ENCODE results near the gene RNF6.
"Not testable (repeated sequence)": the region's sequence is repeated elsewhere in the genome, so short reads cannot be mapped to it uniquely, and the experiment has no call there.

The RNF6 gene

DNA sequence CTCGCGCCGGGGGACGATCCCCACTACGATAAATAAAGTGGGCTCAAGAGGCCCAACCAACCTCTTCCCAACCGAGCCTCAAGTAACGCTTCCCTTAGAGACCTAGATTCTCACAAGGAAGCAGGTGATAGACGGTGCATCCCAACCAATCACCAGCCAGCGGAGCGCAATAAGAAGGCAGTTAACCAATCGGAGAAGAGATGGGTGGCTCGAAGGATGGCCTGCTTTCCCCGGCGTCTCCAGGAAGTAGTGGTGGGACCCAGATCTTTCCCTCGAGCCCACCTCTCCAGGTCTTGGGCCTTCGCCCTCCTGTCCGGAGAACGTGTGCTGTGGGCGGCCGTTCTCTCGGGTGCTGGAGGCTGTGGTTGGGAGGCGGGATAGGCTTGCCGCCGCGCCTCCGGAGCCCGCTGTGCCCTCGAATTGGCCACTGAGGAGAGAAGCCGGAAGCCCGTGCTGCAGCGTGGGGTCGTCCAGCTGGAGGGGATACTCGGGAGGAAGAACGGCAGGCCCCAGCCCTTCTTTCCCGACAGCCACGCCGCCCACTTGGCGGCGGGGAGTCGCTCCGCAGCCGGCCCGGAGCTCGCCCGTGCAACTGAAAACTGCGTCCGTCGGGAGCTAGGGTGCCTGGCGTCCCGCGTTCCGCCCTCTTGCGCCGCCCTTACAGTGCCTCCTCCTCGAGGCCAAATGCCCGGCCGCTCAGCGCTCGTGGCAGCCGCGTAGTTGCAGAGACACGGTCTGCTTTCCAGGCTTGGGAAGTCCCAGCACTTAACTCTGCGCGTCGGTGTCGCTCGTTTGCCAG, at the start of gene RNF6:
Gene RNF6 (minus strand): TSS at position 594 of the 799 bp plus-strand sequence. CDS start 2,665 bp downstream, outside the sequence.
- peak; percentile 92 for DNase-seq

DNA sequence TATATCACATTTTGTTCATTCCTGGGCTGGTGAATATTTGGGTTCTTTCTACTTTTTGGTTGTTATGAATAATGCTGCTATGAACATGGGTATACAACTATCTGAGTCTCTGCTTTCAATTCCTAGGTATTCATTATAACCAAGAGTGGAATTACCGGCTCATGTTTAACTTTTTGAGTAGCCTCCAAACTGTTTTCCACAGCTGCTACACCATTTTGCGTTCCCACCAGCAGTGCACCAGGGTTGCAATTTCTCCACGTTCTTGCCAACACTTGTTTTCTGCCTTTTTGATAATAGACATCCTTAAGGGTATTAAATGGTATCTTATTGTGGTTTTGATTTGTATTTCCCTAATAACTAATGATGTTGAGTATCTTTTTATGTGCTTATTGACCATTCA, 48.6 kb upstream of the RNF6 start:
- DNase-seq: no peak

DNA sequence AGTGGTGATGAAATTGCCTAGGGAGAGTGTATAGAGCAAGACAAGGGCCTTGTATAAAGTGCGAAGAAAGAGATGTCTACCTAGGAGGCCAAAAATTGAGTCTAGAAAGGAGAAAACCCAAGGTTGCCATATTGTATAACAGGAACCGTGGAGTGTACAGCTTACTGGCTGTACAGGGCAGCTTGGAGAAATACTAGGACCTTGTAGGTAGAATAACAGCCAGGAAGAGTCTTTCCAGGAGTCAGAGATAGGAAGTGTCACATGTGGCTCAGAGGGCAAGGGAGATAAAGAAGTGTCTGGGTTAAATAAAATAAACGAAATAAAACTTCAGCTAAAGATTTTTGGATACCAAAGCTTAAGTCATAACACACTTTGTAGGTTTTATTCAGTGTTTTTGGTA, 44.2 kb upstream of the RNF6 start:
- DNase-seq: no peak

DNA sequence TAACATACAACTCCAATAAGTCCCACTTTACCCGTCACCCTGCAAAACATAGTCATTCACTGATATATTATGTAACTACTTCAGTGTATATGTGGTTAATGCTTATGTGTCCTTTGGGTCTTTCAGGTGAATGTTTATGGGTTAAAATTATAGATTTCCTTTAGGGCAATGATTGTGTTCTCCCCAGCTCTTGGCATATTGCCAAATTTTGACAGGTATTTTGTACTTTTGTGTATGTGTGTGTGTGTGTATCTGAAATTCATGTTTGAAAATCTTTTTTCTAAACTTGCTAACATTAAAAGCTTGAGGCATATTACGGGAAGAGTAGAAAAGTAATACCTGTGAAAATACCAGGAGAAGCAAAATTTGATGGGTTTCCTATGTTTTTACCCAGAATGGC, 40.0 kb upstream of the RNF6 start:
- no peak for DNase-seq

DNA sequence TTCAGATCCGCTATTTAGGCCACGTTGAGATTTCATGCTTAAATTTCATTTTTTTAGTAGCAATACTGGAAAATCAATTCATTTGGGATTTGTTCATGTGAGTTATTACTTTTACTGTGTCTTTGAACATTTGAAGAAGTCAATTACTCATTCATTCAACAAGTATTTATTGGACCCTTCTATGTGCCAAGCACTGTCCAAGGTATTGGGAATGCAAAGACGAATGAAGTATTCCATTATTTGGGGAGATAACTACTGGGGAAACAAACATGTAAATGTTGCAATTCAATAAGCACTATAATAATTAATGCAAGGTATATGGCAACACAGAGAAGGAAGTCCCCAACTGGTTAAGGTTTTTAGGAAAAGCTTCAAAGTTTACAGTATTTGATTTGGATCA, 37.5 kb upstream of the RNF6 start:
- DNase-seq: no peak

DNA sequence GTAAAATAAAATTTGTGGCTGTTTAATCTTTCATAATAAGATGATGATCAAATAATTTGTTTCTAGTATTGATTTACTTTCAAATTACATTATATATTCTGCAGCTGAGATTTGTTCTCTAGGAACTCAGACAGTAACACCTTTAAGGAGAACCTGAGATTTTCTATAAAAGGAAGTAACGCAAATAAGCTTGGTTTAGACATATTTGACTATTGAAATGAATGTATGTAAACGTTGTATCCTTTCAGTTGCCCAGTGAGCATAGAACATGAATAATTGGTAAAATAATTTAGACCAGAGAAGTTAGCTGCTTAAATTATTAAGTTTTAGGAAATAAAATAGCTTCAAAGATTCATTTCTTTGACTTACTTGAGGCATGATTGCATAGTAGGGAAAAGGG, 34.9 kb upstream of the RNF6 start:
- no peak for DNase-seq

DNA sequence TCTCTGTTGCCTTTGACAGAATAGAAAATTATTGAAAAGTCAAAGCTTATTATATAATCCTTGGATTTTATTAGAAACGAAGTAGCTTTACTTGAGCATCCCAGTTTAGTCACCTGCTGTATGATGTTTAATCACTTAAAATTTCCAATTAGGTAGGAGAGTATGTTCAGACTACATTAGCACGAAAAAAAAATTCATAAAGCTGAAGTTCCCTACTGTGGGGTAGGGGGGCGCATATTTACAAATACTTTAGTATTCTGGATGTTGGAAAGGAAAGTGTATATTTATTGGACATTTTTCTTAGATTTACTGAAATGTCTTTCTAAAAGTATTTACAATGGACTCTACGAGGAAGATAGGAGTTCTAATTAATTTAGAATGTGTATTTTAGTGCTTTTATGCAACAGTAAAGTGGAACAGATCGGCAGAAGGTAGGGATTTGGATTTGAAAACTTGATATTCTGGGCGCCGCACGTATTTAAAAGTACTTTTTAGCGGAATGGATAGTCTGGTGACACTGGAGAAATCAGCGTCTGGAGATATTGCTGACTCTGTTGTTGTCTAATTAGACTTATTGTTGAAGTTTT, 33.7 kb upstream of the RNF6 start:
- DNase-seq: no peak

DNA sequence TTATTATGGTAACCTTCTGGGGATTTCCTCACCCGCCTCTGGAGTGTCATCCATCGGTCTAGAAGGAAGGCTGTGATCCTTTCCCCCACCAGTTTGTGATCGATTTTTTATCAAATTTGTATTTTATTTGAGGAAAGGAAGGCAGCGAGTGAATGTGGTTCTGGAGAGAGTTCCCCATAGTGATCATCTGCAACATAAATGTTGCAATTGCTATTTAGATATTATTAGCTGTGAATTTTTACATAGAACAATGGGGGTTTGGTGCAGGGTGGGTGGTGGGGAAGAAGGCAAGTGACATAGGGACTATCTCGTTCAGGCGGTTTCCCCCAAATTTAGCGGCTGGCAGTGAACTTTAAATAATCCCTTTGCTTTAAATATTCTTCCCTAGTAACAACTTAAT, 33.0 kb upstream of the RNF6 start:
- no peak for DNase-seq

DNA sequence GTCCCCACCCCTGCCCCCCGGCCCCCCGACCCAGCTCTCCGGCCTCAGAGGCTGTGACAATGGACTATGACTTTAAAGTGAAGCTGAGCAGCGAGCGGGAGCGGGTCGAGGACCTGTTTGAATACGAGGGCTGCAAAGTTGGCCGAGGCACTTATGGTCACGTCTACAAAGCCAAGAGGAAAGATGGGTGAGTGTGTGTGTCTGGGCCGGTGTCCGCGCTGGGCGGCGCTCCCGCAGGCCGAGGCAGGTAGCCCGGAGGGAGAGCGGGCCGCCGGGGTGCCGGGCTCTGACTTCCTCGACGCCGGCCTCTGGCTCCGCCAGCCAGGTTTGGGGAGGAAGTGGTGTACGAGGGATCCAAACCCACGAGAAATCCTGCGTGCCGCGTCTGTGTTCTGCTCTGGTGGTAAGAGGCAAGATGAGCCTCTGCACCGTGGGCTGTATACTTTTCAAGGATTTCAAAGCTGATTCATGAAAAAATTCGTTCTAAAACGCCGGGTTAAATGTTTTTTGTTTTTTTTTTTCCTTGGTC, 32.5 kb upstream of the RNF6 start:
- DNase-seq: peak; percentile 64

DNA sequence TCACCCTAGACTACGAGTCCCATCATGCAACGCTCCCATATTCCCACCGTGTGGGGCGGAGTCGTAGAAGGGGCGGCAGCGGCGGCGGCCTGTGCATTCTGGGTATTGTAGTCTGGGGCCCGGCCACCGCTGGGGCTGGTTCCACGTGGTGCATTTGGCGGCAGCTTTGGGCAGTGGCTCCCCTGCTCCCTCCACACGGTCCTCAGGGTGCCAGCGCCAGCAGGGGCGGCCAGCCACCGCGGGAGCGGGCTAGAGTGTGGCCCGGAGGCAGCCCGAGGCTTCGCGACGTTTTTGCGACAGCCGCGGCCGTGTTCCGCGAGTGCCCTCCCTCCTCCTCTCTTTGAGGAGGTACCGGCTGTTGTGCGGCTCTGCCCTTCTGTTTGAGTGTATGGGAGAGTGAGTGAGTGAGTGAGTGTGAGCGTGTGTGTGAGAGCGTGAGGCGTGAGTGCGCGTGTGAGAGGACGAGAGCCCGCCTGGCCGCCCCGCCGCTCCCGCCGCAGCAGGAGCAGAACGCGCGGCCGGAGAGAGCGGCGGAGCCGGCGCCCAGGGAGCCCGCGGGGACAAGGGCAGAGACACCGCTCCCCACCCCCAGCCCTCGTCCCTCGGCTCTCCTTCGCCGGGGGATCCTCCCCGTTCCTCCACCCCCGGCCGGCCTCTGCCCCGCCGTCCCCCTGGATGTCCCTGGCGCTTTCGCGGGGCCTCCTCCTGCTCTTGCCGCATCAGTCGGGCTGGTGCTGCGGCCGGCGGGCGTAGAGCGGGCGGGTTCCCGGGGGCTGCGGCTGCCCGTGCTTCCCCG, 31.9 kb upstream of the RNF6 start, which contains the start of gene CDK8:
Gene CDK8 (plus strand): TSS at position 343 of the 796 bp plus-strand sequence. CDS start 513 bp downstream, outside the sequence.
- peak; percentile 95 for DNase-seq

DNA sequence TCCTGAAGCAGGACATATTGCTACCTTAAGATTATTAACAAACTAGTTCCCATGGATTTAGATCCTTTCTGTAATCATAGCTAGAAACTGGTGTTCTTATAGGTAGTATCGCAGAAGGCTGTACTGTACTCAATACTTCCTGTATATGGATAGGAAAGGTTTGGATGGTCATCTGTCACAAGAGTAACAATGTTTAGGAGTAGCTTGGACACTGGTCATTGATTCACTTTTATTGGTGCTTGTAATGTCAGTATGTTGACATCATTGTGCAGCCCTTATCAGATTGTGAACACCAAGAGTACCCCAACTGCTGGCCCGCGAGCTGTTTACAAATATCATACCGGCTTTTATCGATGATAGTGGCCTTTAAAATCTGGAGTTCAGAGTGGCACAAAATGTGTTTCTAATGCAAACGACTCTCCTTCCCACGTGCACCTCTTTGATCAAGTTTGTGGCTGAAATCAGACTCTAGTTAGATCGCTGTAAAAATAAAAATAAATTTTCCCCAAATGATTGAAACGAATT, 31.2 kb upstream of the RNF6 start:
- no peak for DNase-seq

DNA sequence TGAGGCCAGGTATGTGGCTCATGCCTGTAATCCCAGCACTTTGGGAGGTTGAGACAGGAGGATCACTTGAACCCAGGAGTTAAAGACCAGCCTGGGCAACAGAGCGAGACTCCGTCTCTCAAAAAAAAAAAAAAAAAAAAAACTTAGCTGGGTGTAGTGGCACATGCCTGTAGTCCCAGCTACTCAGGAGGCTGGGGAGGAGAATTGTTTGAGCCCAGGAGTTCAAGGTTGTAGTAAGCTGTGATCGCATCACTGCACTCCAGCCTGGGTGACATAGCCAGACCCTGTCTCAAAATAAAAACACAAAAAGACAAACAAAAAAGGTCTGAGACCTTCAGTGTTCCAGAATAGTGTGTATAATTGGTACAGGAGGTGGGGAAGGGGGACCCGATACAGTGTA, 29.9 kb upstream of the RNF6 start:
- not testable (repeated sequence) for DNase-seq

DNA sequence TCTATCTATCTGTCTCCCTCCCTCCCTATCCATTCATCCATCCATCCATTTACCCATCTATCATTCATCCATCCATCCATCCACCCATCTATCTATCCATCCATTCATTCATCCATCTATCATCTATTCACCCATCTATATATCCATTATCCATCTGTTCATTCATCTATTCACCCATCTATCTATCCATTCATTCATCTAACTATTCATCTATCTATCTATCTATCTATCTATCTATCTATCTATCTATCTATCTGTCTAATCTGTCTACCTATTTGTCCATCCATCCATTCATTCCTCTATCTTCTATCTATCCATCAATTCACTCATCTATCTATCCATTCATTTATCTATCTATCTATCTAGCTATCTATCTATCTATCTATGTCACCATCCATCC, 27.4 kb upstream of the RNF6 start:
- DNase-seq: no peak

DNA sequence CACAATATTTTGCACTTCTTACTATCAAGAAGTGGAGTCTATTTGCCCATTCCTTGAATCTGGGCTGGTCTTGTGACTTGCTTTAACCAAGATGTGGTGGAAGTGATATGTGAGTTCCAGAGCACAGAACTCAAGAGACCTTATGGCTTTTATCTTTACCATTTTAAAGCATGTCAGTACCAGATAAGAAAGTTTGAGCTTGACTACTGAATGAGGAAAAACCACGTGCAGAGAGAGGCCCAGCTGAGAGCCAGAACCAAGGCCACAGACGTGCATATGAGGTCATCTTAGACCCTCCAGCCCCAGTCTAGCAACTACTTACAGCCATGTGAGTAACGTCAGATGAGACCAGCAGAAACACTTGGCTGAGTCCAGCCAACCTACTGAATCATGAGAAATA, 25.5 kb upstream of the RNF6 start:
- DNase-seq: no peak

DNA sequence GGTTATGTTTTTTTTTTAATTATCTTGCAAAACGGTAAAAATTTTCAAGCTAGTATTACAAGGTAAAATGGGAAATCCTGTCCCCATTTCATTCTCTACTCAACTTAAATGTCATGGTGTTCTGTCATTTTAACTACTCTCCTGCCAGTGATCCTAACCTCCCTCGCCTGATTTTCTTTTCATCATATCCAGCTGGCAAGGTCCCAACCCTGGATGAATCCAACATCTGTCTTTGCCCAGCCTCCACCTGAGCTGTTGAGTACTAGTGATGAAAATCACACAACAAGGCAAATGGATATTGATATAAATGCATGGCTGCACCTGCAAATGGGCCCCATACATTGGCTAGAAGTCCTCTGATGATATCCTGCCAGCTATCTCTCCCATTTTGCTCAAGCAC, 24.9 kb upstream of the RNF6 start:
- DNase-seq: no peak

DNA sequence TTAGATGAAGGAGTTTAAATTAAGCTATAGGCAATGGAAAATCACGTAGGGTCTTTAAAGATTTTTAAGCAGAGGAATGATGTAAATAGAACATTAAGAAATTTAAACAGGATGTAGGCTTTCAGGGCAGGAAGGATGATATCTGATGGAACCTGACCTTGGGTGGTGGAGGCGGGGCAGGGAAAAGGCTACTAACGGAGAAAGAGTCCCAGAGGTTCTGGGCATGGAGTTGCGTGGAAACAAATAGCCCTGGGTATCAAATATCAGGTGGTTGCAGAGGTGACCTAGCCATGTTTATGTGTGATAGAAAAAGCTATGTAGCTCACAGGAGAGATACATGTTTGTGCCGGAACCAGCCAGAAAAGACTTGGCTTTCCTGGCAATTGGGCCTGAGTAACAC, 24.0 kb upstream of the RNF6 start:
- no peak for DNase-seq

DNA sequence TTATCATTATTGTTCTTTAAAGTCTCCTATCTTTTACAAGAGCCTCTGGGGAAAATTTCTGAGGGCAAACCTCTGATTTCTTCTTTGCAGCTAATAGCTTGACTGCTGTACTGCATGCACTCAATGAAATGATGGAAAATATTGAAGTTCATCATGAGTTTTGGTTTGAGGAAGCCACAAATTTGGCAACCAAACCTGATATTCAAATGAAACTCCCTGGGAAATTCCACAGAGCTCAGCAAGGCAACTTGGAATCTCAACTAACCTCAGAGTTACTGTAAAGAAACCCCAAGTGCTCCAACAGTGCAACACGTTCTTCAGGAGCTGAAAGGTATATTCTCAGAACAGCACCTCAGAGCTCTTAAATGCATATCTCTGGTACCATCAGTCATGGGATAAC, 14.2 kb upstream of the RNF6 start:
- no peak for DNase-seq

DNA sequence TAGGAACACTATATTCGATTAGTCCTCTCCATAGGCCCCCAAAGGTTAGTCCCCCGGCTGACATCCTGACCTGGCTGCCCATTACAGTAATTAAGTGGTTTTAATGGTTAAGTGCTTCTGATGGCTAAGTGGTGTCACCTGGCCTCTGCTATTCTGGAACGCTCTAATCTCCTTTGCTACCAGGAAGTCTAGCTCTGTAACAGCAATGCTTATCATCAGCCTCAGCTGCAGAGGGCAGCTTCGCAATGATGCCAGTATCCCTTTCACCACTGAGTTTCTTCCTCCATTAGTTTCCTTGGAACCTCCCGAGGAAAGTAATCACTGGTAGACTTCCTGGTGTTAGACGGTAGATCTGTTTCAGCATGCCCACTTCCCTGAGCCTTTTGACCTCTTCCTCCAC, 8.6 kb upstream of the RNF6 start:
- DNase-seq: no peak

DNA sequence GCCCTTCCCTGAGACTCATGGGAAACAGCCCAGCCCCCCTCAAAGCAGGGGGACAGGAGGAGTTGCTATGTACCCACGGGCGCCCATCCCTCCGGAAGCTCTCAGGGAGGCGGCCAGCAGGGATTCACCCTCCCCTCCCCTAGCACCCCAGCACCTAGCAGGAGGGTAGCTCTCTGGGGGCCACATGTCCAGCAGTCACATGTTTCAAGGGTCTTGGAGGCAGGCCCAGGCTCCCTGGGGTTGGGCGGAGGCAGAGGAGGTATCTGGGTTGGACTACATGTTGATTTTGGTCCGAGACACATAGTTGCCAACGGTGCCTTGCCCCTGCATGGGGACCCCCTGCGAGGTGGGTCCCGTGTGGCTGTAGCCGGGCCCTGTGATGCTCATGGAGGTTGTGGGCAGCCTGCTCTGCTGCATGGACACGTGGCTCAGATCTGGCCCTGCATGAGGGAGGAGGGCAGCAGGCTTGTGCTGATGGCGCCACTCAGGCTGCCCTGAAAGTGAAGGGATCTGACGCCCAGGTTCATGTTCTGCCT, 7.0 kb upstream of the RNF6 start:
- no peak for DNase-seq

DNA sequence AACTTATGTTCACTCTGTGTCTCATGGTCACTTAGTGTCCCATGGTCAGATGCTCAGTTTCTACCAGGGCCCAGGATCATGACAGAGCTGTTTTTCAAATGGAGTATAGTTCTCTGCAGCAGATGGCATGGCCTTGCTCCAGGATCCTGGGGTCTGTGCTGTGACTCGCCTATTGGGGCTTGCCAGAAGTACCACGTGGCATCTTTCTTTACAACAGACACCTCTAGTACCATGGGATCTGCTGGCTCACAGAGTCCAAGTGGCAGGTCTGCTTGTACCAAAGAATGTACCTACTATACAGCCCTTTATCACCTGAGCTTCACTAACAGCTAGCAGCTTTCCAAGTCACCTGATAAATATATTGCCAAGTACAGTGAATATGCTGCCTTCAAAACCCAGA, 6.0 kb upstream of the RNF6 start:
- DNase-seq: no peak

DNA sequence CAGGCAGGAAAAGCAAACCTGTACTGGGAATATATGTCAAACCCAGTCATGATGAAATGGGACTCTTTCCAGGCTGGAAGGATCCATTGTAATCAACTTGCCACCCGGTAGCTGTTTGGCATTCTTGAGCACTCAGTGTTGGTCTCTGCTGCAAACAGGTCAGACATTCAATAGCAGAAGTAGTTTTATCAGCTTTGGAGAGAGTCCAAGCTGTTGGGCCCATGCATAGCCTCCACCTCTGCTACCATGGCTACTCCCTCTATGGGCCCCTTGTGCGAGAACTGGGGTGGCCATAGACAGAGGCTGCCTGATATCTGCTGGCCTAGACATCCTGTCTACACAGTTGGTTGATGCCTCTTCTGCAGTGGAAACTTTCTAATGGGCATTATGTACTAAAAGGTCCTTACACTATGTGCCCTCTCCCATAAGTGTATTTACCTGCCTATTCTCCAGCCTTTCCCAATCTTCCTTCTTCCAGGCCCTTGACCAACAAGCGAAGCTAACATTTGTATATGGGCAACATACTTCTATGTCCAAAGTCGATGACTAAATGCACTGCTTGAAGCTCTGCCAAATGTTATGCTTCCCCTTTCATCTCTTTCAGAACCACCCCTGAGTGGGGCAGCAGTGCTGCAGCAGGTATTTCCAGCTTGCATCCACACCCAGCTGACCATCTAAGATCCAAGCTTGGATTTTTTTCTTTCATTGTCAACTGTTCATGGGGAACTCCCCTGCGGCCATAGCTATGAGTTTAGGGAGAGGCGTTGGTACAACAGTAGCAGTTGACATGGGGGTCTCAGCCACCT, 5.3 kb upstream of the RNF6 start:
- DNase-seq: no peak
